ENCODE measurements around the gene OSBPL6. TPM values are rescaled to one million over a fixed set of nuclear protein-coding genes. Genes with fewer than 3 reads are reported as not detected.

Gene OSBPL6
- total and polyA plus RNA-seq, 7 donors = 0.23 to 3.2 (median 1.5) TPM

- H3K27me3 ChIP-seq = no peaks in the 10 kb centered on the region
- H3K4me1 ChIP-seq = peaks cover 0 to 4% (median 0%) of the 10 kb centered on the region in 4 donors
- intact Hi-C loops (cut with DNase I) = no loop called here
- WGBS, 2 donors = 78 to 83% methylated on average over 3 of the region's 3 CpGs
- H3K36me3 ChIP-seq = no peaks in the 10 kb centered on the region
- no peaks in the 10 kb centered on the region for H3K9me3 ChIP-seq
- no peak overlapping the region for H3K27ac ChIP-seq
- no peak for TF ChIP-seq EP300 (IDR thresholded peaks at IDR 0.05)
- TF ChIP-seq POLR2AphosphoS5 (IDR thresholded peaks at IDR 0.05) = no peak
- TF ChIP-seq POLR2A (IDR thresholded peaks at IDR 0.05) = no peak
- no peak for TF ChIP-seq CTCF (IDR thresholded peaks at IDR 0.05)
- H3K4me3 ChIP-seq = no peak overlapping the region
- no peak for DNase-seq
Measured at GRCh38 chr2:178301649-178302238, 107.4 kb downstream of the OSBPL6 start.

GRCh38 chr2:178304333-178304732 lies 110.0 kb downstream of the OSBPL6 start:
- Histone ChIP-seq H3K9me3 (no peaks in the 10 kb centered on the region), H3K4me3 (no peak overlapping the region), H3K27me3 (no peaks in the 10 kb centered on the region), H3K27ac (no peak overlapping the region), H3K4me1 (no peaks in the 10 kb centered on the region), H3K36me3 (no peaks in the 10 kb centered on the region)
- TF ChIP-seq CTCF (IDR thresholded peaks at IDR 0.05) = no peak
- 84 to 86% methylated on average over 3 of the region's 3 CpGs for WGBS, 2 donors
- intact Hi-C loops (cut with DNase I) = no loop called here
- DNase-seq = no peak

GRCh38 chr2:178306352-178307073 lies 112.2 kb downstream of the OSBPL6 start:
- Histone ChIP-seq H3K4me1 (no peaks in the 10 kb centered on the region), H3K27ac (no peak overlapping the region), H3K36me3 (no peaks in the 10 kb centered on the region), H3K4me3 (no peak overlapping the region), H3K9me3 (no peaks in the 10 kb centered on the region), H3K27me3 (no peaks in the 10 kb centered on the region)
- WGBS, 2 donors = 20 to 36% methylated on average over 8 of the region's 8 CpGs
- intact Hi-C loops (cut with DNase I) = no loop called here
- TF ChIP-seq EP300 (IDR thresholded peaks at IDR 0.05) = no peak
- TF ChIP-seq POLR2A (IDR thresholded peaks at IDR 0.05) = no peak
- no peak for TF ChIP-seq POLR2AphosphoS5 (IDR thresholded peaks at IDR 0.05)
- TF ChIP-seq CTCF (IDR thresholded peaks at IDR 0.05) = no peak
- no peak for DNase-seq

- Histone ChIP-seq H3K4me3 (no peak overlapping the region), H3K36me3 (no peaks in the 10 kb centered on the region), H3K27me3 (no peaks in the 10 kb centered on the region), H3K27ac (no peak overlapping the region), H3K4me1 (no peaks in the 10 kb centered on the region), H3K9me3 (no peaks in the 10 kb centered on the region)
- intact Hi-C loops (cut with DNase I) = no loop called here
- no peak for DNase-seq
- 79 to 84% methylated on average over 7 of the region's 7 CpGs for WGBS, 2 donors
- no peak for TF ChIP-seq POLR2AphosphoS5 (IDR thresholded peaks at IDR 0.05)
- no peak for TF ChIP-seq EP300 (IDR thresholded peaks at IDR 0.05)
- no peak for TF ChIP-seq POLR2A (IDR thresholded peaks at IDR 0.05)
- TF ChIP-seq CTCF (IDR thresholded peaks at IDR 0.05) = no peak
Measured at GRCh38 chr2:178307650-178308049, 113.3 kb downstream of the OSBPL6 start.

All from sigmoid colon (tissue), 7 donors.